Measurements from ENCODE around the gene METTL21C.

DNA sequence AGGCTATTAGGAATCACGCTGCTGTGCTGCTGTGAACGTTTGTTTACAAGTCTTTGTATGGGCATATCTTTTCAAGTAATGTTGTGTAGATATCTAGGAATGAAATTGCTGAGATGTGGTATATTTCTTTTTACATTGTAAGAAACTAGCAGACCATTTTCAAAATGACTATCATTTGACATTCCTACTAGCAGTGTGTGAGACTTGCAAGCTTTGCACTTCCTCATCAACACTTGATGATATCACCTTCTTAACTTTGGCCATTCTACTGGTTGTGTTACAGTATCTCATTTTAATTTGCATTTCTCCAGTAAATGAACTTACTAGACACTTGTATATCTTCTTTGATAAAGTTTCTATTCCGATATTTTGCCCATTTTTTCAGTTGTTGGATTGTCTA, 12.1 kb downstream of the METTL21C start:
- TF ChIP-seq POLR2A (IDR thresholded peaks at IDR 0.05) = no peak
- TF ChIP-seq, protein P1, sequence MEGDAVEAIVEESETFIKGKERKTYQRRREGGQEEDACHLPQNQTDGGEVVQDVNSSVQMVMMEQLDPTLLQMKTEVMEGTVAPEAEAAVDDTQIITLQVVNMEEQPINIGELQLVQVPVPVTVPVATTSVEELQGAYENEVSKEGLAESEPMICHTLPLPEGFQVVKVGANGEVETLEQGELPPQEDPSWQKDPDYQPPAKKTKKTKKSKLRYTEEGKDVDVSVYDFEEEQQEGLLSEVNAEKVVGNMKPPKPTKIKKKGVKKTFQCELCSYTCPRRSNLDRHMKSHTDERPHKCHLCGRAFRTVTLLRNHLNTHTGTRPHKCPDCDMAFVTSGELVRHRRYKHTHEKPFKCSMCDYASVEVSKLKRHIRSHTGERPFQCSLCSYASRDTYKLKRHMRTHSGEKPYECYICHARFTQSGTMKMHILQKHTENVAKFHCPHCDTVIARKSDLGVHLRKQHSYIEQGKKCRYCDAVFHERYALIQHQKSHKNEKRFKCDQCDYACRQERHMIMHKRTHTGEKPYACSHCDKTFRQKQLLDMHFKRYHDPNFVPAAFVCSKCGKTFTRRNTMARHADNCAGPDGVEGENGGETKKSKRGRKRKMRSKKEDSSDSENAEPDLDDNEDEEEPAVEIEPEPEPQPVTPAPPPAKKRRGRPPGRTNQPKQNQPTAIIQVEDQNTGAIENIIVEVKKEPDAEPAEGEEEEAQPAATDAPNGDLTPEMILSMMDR (IDR thresholded peaks at IDR 0.05) = no peak

Measured in right lobe of liver (tissue), 4 donors.